ENCODE data around the gene ZNF488. TPM values are rescaled to one million over a fixed set of nuclear protein-coding genes. Genes with fewer than 3 reads are reported as not detected.

Gene ZNF488
- total RNA-seq: not detected in 2 replicates

GRCh38 chr10:47384148-47384921 is at the start of gene ZNF488:
ZNF488 (minus strand) TSS chr10:47384293; CDS start chr10:47368829, 15,464 bp downstream.

GRCh38 chr10:47348138-47348651 is 35.9 kb downstream of the ZNF488 start, which contains the start of gene RBP3:
RBP3 (plus strand) TSS chr10:47348363; CDS start chr10:47348485, 122 bp downstream.

DNA sequence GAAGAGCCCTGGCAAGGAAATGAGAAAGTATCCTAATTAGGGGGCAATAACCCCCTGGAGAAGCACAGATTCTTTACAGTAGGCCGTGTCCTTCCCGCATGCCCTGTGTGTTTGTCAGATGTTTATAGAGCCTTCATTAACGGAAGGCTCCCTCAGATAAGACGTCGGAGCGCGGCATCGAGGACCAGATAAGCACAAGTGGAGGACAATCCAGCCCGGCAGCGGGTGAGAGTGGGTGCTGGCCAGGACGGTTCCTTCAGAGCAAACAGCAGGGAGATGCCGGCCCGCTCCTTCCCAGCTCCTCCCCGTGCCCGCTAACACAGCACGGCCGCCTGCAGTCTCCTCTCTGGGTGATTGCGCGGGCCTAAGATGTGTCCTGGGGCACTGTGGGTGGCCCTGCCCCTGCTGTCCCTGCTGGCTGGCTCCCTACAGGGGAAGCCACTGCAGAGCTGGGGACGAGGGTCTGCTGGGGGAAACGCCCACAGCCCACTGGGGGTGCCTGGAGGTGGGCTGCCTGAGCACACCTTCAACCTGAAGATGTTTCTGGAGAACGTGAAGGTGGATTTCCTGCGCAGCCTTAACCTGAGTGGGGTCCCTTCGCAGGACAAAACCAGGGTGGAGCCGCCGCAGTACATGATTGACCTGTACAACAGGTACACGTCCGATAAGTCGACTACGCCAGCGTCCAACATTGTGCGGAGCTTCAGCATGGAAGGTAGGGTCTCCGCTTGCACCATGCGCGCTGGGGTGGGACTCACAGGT is 61.6 kb downstream of the ZNF488 start, which contains the start of gene GDF2:
TSS of gene GDF2 (plus strand) at position 155 of the 762 bp plus-strand sequence. CDS start at position 370, 215 bp downstream.

Other genes with a start within 250 kb of the ZNF488 start
- under 0.01 and 0.30 TPM in 2 replicates for gene GDF10, start 84.1 kb downstream of the ZNF488 start, total RNA-seq
- not detected in 2 replicates for gene GDF2, start 61.8 kb downstream of the ZNF488 start, total RNA-seq
- not detected in 2 replicates for gene RBP3, start 35.9 kb downstream of the ZNF488 start, total RNA-seq
- 0.30 TPM in 1 of 2 replicates, not detected in the other for gene ANXA8, start 99.8 kb upstream of the ZNF488 start, total RNA-seq
- not detected in 2 replicates for gene FAM25G, start 107.4 kb upstream of the ZNF488 start, total RNA-seq
- 0.91 and 1.6 TPM in 2 replicates for gene AGAP9, start 139.3 kb upstream of the ZNF488 start, total RNA-seq